Hepatocyte (in vitro differentiated cells): ENCODE results near the gene RYR3.

Experiments used
- CTCF ChIP-seq: fragments of 200-600 bp; sonication (generic); IDR thresholded peaks from 2 replicates; pipeline ENCODE4 v1.5.1; 2016; ENCODE audit warnings: antibody characterized with exemption, mild to moderate bottlenecking; ENCODE audit not compliant: poor library complexity
- EZH2phosphoT487 ChIP-seq: fragments of 200-600 bp; sonication (generic); IDR thresholded peaks from one replicate; pipeline ENCODE4 v1.6.1; 2018; ENCODE audit warnings: antibody characterized with exemption, mild to moderate bottlenecking, low read depth, moderate library complexity; ENCODE audit not compliant: unreplicated experiment, severe bottlenecking

DNA sequence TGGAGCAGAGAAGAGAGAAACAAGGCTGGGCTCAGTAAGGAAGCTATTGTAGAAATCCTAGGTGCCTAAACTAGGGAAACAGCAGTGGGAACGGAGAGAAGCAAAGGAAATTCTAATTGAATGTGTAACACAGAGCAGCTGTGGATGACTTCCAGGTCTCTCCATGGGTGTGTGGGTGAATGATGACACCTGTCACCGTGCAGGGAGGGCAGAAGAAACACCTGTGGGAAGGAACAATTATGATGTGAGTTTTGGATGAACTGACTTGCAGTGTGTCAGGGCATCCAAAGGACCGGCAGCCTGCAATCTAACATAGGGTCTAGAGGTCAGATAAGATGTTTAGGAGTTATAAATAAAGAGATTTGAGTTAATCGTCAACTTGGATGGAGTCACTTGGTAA is 144.2 kb downstream of the RYR3 start:
- TF ChIP-seq CTCF (no peak), EZH2phosphoT487 (no peak)
